Measurements from ENCODE around the gene SETX.
"Not testable (repeated sequence)": the region's sequence is repeated elsewhere in the genome, so short reads cannot be mapped to it uniquely, and the experiment has no call there.

Gene SETX, protein sequence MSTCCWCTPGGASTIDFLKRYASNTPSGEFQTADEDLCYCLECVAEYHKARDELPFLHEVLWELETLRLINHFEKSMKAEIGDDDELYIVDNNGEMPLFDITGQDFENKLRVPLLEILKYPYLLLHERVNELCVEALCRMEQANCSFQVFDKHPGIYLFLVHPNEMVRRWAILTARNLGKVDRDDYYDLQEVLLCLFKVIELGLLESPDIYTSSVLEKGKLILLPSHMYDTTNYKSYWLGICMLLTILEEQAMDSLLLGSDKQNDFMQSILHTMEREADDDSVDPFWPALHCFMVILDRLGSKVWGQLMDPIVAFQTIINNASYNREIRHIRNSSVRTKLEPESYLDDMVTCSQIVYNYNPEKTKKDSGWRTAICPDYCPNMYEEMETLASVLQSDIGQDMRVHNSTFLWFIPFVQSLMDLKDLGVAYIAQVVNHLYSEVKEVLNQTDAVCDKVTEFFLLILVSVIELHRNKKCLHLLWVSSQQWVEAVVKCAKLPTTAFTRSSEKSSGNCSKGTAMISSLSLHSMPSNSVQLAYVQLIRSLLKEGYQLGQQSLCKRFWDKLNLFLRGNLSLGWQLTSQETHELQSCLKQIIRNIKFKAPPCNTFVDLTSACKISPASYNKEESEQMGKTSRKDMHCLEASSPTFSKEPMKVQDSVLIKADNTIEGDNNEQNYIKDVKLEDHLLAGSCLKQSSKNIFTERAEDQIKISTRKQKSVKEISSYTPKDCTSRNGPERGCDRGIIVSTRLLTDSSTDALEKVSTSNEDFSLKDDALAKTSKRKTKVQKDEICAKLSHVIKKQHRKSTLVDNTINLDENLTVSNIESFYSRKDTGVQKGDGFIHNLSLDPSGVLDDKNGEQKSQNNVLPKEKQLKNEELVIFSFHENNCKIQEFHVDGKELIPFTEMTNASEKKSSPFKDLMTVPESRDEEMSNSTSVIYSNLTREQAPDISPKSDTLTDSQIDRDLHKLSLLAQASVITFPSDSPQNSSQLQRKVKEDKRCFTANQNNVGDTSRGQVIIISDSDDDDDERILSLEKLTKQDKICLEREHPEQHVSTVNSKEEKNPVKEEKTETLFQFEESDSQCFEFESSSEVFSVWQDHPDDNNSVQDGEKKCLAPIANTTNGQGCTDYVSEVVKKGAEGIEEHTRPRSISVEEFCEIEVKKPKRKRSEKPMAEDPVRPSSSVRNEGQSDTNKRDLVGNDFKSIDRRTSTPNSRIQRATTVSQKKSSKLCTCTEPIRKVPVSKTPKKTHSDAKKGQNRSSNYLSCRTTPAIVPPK (N-terminal part only)

DNA sequence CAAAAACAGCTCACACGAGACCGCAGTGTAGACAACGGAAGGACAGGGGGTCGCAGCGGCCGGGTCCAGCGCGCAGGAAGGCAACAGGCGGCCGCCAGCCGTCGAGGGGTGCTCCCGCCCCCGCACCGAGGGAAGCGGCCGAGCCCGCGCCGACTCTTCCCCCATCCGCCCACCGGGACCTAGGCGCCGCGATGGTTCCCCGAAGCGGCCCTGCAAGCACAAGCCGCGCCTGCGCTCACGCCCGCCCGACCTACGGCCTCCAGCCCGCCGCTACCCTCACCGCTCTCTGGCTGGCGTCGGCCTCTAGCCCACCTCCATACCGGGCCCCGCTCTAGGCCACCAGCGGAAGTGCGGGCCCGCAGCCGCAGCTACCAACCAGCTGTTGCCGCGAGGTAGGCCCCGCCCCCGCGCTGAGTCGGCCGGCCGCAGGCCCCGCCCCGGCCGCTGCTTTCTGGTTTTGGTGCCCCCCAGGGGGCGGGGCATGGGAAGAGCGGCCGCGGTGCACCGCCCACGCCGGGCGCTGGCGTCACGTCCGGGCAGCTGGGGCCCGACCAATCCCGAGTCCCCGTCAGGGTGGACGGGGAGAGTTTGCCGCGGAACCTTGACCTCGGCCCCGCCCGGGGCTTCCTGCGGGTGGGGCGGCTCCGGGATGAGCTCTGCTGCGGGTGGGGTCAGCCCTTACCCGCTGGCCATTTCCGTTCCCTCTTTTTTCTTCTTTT, at the start of gene SETX:
Gene SETX, minus strand, starts transcription at position 350 of the 719 bp plus-strand sequence. CDS start 5,558 bp downstream, outside the sequence.
- peak; percentile 98 to 99 for DNase-seq (ENCODE audit: low read depth in 2 of 2)

DNA sequence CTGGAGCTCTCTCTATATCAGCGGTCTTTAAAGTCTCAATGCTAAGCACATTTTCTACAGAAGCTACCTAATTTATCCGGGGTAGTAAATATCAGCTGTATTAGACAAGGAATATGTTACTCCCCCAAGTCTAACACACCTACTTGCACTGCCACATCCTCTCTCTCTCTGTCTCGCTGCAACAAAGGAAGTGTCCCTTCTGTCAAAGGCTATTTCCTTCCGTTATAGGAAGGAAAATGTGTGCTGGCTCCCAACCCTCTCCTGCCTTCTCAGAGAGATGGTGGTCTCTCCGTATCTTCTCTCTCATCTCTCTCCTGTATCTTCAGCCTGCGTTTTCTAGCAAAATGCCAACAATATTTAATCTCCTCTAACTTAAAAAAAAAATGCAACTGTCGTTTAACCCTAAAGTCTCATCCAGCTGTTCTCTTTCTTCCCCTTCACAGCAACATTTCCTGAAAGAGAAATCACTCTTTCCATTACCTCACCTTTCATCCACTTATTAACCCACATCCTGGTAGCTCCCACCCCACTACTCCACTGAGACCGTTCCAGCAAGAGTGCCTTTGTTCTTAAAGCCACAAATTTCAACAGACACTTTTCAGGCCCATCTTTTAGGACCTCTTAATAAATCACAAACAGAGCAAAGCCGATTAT, 49.6 kb upstream of the SETX start:
- DNase-seq (ENCODE audit: low read depth in 2 of 2), result peak in 1 of 2 donors; percentile 7

DNA sequence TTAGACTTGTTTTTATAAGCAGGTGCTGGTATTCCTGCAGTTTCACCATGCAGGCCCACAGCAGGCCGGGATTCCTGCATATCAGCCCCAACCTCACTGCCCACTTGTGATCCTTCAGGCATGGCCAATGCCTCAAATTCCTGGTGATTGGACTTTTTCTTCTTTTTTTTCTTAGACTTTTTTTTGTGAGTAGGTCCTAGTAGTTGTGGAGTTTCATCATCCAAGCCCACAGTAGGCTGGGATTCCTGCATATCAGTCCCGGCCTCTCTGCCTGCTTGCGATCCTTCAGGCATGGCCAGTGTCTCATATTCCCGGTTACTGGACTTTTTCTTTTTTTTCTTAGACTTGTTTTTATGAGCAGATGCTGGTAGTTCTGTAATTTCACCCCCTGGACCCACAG, 47.0 kb upstream of the SETX start:
- no peak for DNase-seq (ENCODE audit: low read depth in 2 of 2)

DNA sequence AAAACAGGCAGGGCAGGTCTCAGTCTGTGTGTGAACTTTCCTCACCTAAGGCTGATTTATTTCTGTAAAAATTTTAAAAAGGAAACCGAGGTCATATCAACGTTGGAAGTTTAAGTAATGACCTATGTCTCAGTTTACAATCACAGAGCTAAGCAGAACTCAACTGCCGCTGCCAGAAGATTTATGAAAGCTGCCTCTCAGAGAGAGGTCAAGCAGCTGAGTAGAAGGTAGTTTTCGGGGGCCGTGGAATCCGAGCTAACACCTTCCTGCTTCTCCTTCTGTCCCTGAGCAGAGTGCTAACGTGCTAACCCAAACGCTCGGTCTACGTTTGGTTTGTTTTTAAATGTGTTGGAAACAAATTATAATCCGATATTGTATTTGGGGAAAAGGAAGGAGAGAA, 40.8 kb upstream of the SETX start:
- no peak for DNase-seq (ENCODE audit: low read depth in 2 of 2)

DNA sequence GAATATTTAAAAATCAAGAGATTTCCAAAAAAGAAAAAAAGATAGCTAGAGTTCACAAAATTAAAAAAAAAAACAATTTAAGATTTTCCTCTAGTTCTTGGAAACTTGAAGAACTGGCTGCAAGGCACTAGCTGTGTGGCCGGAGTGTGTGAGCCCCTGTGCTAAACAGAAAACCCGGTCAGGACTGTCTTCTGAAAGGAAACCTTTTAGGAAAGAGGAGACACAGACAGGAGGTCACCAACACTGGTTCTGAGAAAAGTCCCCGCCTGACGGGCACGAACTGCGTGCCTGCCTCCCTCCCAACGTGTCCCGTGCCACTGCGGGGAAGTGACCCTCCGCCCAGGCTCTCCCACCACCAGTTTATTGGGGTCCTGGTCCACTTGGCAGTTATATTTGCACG, 36.7 kb upstream of the SETX start:
- DNase-seq (ENCODE audit: low read depth in 2 of 2), result no peak

DNA sequence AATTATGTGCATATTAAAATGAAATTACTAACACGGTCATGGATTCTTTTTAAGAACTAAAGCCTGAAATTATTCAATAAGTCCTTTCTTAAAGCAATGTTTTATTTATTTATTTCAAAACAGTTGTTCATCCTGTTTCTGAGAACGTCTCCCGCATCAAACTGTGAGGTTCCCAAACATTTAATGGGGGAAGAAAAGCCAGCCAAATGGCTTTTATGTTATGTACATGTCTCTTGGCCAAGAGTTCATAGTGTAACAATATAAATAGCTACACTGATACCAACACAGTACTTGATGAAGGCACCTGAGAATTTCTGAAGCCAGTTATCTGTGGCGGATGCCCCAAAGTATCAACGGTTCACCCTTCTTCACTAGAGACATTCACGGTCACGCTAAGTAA, 36.2 kb upstream of the SETX start:
- DNase-seq (ENCODE audit: low read depth in 2 of 2), result no peak

DNA sequence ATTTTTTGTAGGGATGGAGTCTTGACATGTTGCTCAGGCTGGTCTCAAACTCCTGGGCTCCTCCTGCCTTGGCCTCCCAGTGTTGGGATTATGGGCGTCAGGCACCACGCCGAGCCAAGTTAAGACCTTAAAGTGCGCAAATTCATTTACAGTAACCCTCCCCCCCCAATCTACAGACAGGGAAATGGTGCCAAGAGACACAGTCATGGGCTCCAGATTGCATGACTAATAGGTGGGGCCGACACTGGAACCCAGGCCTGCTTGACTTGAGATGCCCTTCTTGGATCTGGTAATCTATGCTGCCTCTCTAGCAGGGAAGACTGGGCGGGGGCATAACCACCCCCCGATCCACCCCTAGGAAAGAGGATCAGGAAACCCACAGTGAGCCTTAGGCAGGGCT, 32.3 kb upstream of the SETX start:
- DNase-seq (ENCODE audit: low read depth in 2 of 2), result no peak

DNA sequence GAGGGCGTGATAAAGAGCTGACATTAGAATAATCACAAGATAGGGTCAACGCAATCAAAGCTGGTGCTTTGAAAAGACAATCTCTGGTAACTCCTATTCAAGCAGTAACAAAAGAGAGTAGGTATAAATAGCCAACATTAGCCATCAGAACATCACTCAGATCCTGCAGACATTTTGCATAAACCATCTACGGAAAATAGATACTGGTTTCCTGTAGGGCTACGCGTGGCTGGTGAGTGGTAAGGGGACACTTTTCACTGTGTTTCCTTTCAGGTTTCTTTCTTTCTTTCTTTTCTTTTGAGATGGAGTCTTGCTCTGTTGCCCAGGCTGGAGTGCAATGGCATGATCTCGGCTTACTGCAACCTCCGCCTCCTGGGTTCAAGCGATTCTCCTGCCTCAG, 29.6 kb upstream of the SETX start:
- no peak for DNase-seq (ENCODE audit: low read depth in 2 of 2)

DNA sequence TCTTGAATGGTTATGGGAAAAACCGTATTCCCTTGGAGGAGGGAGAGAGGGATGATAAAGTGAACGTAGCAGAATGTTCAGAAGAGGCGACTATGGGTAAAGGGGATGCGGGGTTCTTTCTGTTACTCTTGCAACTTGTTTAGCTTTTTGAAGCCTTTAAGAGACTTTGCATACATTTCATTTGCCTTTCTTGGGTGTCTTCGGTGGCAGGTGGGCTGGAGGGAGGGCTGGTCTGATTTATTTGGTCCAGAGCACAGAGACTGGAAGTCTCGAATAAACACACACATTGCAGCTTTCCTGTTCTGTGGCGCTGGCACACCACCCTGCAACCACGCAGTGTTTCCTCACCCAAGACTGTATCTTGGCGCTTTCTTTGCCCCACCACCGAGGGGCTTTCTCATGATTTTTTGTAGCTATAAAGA, 28.7 kb upstream of the SETX start:
- DNase-seq (ENCODE audit: low read depth in 2 of 2), result no peak

DNA sequence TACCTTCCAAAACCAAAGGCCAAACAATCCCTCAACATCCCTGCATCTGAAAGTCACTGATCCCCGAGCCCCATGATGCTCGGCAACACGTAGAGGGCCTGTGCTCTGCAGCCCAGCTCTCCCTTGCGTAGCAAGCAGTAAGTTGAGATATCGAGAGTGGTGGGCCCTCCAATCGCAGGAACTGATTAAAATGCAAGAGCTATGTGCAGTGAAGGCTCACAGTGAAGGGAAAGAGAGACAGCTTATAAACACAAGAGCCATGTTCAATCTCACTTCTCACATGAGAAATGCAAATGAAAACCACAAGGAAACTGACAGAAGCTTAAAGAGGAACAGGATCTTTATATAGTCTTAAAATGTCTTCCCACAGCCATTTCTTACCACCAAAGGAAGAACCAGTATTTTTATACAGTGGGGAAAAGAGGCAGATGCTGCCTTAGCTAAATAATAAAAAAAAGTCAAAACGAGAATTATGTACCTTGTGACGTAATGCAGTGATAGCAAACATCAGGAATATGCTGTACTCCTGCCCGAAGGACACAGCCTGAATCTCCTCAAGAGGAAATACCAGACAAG, 27.3 kb upstream of the SETX start:
- no peak for DNase-seq (ENCODE audit: low read depth in 2 of 2)

DNA sequence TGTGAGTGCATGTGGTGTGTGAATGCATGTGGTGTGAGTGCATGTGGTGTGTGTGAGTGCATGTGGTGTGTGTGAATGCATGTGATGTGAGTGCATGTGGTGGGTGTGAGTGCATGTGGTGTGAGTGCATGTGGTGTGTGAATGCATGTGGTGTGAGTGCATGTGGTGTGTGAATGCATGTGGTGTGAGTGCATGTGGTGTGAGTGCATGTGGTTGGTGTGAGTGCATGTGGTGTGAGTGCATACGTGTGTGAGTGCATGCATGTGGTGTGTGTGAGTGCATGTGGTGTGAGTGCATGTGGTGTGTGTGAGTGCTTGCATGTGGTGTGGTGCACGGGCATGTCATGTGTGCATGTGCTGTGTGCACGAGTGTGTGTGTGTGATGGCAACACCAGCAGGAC, 23.6 kb upstream of the SETX start:
- not testable (repeated sequence) for DNase-seq (ENCODE audit: low read depth in 2 of 2)

DNA sequence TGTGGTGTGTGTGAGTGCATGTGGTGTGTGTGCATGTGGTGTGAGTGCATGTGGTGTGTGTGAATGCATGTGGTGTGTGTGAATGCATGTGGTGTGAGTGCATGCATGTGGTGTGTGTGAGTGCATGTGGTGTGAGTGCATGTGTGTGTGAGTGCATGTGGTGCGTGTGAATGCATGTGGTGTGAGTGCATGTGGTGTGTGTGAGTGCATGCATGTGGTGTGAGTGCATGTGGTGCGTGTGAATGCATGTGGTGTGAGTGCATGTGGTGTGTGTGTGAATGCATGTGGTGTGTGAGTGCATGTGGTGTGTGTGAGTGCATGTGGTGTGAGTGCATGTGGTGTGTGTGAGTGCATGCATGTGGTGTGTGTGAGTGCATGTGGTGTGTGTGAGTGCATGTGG, 23.0 kb upstream of the SETX start:
- not testable (repeated sequence) for DNase-seq (ENCODE audit: low read depth in 2 of 2)

DNA sequence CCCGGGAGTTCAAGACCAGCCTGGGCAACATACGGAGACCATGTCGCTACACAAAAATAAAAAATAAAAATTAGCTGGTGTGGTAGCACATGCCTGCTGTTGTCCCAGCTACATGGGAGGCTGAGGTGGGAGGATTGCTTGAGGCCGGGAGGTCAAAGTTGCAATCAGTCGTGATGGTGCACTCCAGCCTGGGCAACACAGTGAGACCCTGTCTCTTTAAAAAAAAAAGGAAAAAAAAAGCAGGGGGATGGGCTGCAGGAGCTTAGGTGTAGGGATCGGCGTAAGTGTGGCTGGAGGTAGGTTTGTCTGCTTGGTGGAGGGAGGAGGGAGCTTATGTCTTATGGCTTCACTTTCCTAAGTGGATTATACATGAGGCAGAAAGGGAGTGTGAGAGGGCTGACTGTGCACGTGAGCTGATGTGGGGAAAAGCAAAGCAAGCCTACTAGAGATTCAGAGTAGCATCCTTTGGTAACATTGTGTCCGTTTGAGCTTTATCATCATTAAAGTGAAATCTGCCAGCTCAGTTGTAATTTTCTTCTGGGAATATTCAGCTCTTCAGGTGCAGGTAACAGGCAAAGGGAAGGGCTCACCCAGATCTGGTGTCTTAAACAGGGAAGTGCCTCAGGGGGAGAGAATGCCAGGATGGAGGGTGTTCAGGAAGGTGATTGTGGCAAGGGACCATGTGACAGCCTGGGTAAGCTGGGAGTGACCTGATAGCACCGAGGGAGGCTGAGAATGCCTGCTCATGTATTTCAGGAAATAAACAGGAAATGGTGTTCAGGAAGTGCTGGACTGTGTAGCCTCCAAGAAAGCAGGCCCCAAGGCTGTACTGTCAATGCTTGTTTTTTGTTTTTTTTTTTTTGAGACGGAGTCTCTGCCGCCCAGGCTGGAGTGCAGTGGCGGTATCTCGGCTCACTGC, 17.6 kb upstream of the SETX start:
- no peak for DNase-seq (ENCODE audit: low read depth in 2 of 2)

DNA sequence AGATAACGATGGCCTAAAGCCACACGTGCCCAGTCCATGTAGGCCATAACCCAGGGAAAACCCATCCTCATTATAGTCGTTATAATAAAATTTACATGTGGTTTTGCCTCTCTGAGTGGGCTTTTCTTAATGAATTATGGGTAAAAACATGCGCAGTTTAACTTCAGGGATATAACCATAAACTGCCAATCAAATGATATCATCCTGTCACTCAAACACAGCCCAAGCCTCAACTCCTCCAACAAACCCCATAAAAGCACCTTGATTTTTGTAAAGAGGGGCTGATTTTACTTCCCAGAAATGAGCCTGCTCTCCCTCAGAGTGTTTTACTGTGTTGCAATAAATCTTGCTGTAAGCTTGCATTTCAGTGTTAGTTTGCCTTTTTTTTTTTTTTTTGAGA, 15.8 kb upstream of the SETX start:
- DNase-seq (ENCODE audit: low read depth in 2 of 2), result no peak

DNA sequence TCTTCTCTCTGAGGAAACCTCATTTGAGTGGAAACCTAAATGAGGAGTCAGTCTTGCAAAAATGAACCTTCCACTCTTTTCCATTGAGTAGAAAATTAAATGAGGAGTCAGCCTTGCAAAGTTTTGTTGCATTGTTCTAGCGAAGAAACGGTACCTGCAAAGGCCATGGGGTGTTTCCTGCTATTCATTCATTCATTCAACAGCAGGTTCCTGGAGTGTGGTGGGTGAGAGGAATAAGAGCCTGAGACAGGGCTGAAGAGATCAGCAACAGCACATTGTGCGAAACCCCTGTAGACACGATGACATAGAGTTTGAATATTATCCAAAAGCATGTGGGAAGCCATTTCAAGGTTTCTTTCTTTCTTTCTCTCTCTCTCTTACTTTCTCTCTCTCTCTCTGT, 14.6 kb upstream of the SETX start:
- DNase-seq (ENCODE audit: low read depth in 2 of 2), result no peak

DNA sequence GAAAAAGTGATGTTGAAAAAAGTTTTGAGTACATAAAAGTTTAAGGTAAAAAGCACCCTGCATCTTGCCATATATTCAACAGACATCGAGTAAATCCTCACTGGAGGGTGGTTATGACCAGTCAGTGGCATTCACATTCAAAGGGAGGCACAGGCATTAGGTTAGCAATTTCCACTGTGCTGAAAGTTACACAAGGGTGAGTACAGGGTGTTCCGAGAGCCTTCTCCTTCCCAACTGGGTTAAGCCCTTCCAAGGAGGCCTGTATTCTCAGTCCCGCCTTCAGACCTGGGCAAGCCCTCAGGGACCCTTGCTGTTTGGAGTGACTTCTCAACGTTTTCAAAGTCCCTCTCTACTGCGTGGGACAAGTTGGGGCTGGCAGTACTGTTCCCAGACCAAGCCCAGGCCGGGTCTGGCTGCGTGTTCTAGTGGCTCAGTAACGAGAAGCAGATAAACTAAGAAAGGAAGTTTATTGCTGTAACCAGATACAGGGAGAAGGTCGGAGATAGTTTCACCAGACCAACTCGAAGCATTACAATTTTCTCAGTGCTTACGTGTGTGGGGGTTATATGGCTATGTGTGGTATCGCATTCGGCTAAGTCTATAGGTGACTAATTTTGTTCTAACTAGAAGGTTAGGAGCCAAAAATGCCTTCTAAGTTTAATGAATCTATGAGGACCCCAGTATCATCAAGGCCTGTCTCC, 13.0 kb upstream of the SETX start:
- no peak for DNase-seq (ENCODE audit: low read depth in 2 of 2)

DNA sequence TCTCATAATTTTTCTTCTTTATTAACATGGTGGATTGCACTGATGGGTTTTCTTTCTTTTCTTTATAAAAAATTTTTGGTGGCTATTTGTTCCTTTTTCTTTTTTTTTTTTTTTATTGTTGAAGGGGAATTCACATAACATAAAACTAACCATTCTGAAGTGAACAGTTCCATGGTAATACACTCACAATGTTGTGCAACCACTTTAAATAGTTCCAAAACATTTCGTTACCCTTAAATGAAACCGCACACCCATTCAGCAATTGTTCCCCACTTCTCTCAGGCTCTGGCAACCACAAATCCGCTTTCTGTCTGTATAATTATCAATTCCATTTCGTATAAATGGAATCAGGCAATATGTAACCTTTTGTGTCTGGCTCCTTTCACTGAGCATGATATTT, 11.7 kb upstream of the SETX start:
- DNase-seq (ENCODE audit: low read depth in 2 of 2), result no peak

DNA sequence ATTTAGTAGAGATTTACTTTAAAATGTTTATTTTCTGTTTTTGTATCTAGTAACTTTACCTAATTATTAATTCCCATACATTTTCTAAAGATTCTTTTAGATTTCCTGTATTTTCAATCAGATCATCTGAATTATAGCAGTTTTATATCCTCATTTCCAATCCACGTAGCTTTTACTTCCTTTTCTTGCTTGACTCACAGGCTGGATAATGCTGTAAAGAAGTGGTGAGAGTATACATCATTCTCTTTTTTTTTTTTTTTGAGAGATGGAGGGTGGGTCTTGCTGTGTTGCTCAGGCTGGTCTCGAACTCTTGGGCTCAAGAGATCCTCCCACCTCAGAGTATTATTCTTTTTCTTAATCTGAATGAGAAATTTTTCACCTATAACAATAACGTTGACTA, 11.2 kb upstream of the SETX start:
- DNase-seq (ENCODE audit: low read depth in 2 of 2), result no peak

DNA sequence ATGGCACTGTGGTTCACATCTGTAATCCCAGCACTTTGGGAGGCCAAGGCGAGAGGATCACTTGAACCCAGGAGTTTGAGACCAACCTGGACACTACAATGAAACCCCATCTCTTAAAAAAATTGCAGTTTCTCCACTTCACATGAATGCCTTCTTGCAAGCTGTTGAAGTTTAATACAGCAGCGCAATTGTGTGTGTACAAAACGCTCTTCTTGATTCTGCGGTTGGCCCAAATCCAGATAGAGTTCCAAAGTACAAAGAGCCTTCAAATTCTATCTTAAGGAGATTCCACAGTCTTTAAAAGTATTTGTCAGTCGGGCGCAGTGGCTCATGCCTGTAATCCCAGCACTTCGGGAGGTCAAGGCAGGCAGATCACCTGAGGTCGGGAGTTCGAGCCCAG, 9.3 kb upstream of the SETX start:
- no peak for DNase-seq (ENCODE audit: low read depth in 2 of 2)
